PC-3 (cell line): ENCODE measurements around the gene PROX1. TPM values are rescaled to one million over a fixed set of nuclear protein-coding genes. Genes with fewer than 3 reads are reported as not detected.

Source experiments
- ATAC-seq: fragments of 200-7000 bp; cut with Tn5 transposase; 2 replicates; pipeline ENCODE4 v1.9.1; 2020; ENCODE audit warnings: mild to moderate bottlenecking, moderate library complexity
- BruUV-seq: library from RNA; stranded (reverse); fragments of 400-500 nt; replicated peaks from 2 replicates; lab custom pipeline; 2021; lab: Mats Ljungman, UMichigan
- CTCF ChIA-PET: fragments of 300-600 bp; sonication (Branson Sonifier 250); formaldehyde crosslinking; loops from one replicate; lab custom pipeline; 2022; ENCODE audit warnings: antibody characterized with exemption; lab: Charles Lee
- POLR2A ChIA-PET: fragments of 300-600 bp; sonication (Branson Sonifier 250); formaldehyde crosslinking; loops from one replicate; lab custom pipeline; 2022; ENCODE audit warnings: antibody characterized with exemption; ENCODE audit not compliant: unreplicated experiment; lab: Charles Lee
- DNase-seq: peaks from one replicate; pipeline ENCODE4 v3.0.0-alpha.2; 2015
- H2AFZ ChIP-seq: fragments of 300-600 bp; sonication (generic); 2 replicates; pipeline ENCODE4 v1.6.0; 2016; ENCODE audit warnings: antibody characterized with exemption, low read length
- H3F3A ChIP-seq: fragments of 300-600 bp; sonication (generic); one replicate; pipeline ENCODE4 v1.6.0; 2017; ENCODE audit warnings: antibody characterized with exemption, low read length, control low read depth, mild to moderate bottlenecking; ENCODE audit not compliant: unreplicated experiment
- H3K27ac ChIP-seq: fragments of 300-600 bp; sonication (generic); 2 replicates; pipeline ENCODE4 v1.5.1; 2016; ENCODE audit warnings: mild to moderate bottlenecking, low read length
- H3K27me3 ChIP-seq: fragments of 300-600 bp; sonication (generic); 2 replicates; pipeline ENCODE4 v1.6.1; 2016; ENCODE audit warnings: low read length, mixed read lengths
- H3K36me3 ChIP-seq: fragments of 300-600 bp; sonication (generic); 2 replicates; pipeline ENCODE4 v1.6.1; 2016; ENCODE audit warnings: low read depth, mixed run types, low read length, mixed read lengths
- H3K4me1 ChIP-seq: fragments of 300-600 bp; sonication (generic); 2 replicates; pipeline ENCODE4 v1.5.1; 2016; ENCODE audit warnings: low read length; ENCODE audit not compliant: insufficient read depth
- H3K4me2 ChIP-seq: fragments of 300-600 bp; sonication (generic); 2 replicates; pipeline ENCODE4 v1.6.0; 2016; ENCODE audit warnings: low read length
- H3K4me3 ChIP-seq: fragments of 300-600 bp; sonication (generic); 2 replicates; pipeline ENCODE4 v1.5.1; 2016; ENCODE audit warnings: mild to moderate bottlenecking, low read length, mixed read lengths
- H3K79me2 ChIP-seq: fragments of 300-600 bp; sonication (generic); 2 replicates; pipeline ENCODE4 v1.6.1; 2017; ENCODE audit warnings: low read length, mixed read lengths
- H3K9ac ChIP-seq: fragments of 300-600 bp; sonication (generic); 2 replicates; pipeline ENCODE4 v1.6.0; 2016; ENCODE audit warnings: mild to moderate bottlenecking, low read length
- H3K9me2 ChIP-seq: fragments of 300-600 bp; sonication (generic); replicated peaks from 2 replicates; pipeline ENCODE4 v1.6.1; 2016; ENCODE audit warnings: mixed run types, low read length, mixed read lengths
- H3K9me3 ChIP-seq: fragments of 300-600 bp; sonication (generic); 2 replicates; pipeline ENCODE4 v1.6.1; 2016; ENCODE audit warnings: low read length, mixed read lengths
- H4K20me1 ChIP-seq: fragments of 300-600 bp; sonication (generic); 2 replicates; pipeline ENCODE4 v1.6.1; 2016; ENCODE audit warnings: low read length, mixed read lengths
- EZH2 ChIP-seq: fragments of 300-600 bp; sonication (generic); IDR thresholded peaks from one replicate; pipeline ENCODE4 v1.6.1; 2017; ENCODE audit warnings: antibody characterized with exemption, mild to moderate bottlenecking, low read length; ENCODE audit not compliant: unreplicated experiment
- EZH2phosphoT487 ChIP-seq: fragments of 300-600 bp; sonication (generic); IDR thresholded peaks from 2 replicates; pipeline ENCODE4 v1.6.1; 2018; ENCODE audit warnings: mild to moderate bottlenecking, antibody characterized with exemption, low read length, borderline replicate concordance
- intact Hi-C: fragments of 100-400 bp; cut with micrococcal nuclease; formaldehyde crosslinking; loops from 2 replicates; pipeline ENCODE4 v1.9.0; 2023
- total RNA-seq: library from RNA; depleted of rRNA; stranded (reverse); fragments of >200 nt; gene quantifications from 2 replicates; pipeline ENCODE4 v1.2.3, GENCODE V29; 2014
- TF ChIP-seq, protein P1 (sequence below): fragments of 300-600 bp; sonication (generic); conservative IDR thresholded peaks from 2 replicates; pipeline ENCODE4 v1.5.1; 2017; ENCODE audit warnings: antibody characterized with exemption, low read depth, mild to moderate bottlenecking, low read length

Gene PROX1
- total RNA-seq, 1 experiment from 2014 or later = not detected

DNA sequence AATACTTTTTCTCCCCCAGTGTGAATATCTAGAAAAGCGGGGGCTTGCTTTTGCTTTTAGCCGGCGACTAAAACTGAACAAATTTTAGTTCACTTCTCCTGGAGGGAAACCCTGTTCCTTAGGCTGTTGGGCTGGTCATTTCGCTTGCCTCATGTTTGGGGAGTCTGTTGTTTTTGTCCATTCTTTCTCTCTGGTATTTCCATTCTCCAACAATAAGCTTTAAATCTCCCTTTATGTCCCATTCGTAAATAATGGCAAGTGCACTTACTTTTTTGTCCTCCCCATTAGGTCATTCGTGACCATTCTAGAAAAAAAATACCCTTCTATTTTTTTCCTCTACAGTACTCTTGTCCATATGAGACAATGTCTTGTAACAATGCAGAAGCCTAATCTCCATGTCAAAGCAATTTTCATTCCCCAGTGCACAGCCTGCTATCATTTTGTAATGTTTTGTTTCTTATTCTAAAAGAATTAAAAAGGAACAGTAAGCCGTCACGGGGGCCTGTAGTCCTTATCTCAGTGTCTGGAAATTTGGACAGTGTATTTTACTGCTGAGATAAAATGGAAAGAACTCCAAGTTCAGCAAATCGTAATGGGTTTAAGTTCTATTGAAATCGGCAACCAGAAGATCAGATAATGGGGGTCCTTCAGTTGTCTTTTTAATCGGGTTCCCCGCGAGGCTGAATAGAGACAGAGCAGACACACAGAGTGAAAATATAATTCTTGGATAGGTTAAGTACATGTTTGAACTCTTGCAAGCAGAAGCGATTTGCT, 21.8 kb downstream of the PROX1 start:
- no peaks in the 10 kb centered on the region for H3K36me3 ChIP-seq
- H3K9me3 ChIP-seq = no peaks in the 10 kb centered on the region
- intact Hi-C loops = loop anchor here (10.0 kb wide), 1 partner anchor 885 kb away; no protein-coding TSS in a partner anchor
- no peaks in the 10 kb centered on the region for H3K9me2 ChIP-seq
- POLR2A ChIA-PET = no interaction called here
- CTCF ChIA-PET = no interaction called here
- no peaks in the 10 kb centered on the region for H3K4me1 ChIP-seq
- DNase-seq (no peak), ATAC-seq (no peak)
- BruUV-seq = no TSS peak
- H2AFZ ChIP-seq = no peak overlapping the region
- no peak overlapping the region for H3K27ac ChIP-seq
- TF ChIP-seq EZH2phosphoT487 = no peak
- TF ChIP-seq, protein P1, sequence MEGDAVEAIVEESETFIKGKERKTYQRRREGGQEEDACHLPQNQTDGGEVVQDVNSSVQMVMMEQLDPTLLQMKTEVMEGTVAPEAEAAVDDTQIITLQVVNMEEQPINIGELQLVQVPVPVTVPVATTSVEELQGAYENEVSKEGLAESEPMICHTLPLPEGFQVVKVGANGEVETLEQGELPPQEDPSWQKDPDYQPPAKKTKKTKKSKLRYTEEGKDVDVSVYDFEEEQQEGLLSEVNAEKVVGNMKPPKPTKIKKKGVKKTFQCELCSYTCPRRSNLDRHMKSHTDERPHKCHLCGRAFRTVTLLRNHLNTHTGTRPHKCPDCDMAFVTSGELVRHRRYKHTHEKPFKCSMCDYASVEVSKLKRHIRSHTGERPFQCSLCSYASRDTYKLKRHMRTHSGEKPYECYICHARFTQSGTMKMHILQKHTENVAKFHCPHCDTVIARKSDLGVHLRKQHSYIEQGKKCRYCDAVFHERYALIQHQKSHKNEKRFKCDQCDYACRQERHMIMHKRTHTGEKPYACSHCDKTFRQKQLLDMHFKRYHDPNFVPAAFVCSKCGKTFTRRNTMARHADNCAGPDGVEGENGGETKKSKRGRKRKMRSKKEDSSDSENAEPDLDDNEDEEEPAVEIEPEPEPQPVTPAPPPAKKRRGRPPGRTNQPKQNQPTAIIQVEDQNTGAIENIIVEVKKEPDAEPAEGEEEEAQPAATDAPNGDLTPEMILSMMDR = no peak
- no peak for TF ChIP-seq EZH2
- H3K4me3 ChIP-seq = no peak overlapping the region
- H3K9ac ChIP-seq = no peak overlapping the region
- no peaks in the 10 kb centered on the region for H4K20me1 ChIP-seq
- peaks cover 73% of the 10 kb centered on the region for H3K27me3 ChIP-seq
- H3K4me2 ChIP-seq = no peak overlapping the region
- H3F3A ChIP-seq = no peaks in the 10 kb centered on the region
- no peaks in the 10 kb centered on the region for H3K79me2 ChIP-seq

DNA sequence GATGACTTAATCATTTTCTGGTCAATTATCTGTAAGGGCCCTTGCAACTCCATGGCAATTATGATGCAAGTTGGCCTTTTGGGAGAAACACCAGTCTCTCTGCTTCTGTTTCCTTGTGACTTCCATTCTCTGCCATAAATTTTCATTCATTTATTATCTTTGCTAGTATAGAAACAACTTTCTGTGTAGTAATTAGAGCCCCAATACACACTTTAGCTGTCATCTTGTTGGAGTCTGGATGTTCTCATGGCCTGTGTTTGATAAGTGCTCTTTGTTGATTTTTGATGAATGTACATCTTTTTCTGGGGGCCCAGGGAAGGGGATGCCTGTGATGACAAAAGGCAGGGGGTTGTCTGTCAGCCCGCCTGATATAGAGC, 22.4 kb downstream of the PROX1 start:
- H2AFZ ChIP-seq = no peak overlapping the region
- H3F3A ChIP-seq = no peaks in the 10 kb centered on the region
- POLR2A ChIA-PET = no interaction called here
- no peaks in the 10 kb centered on the region for H3K79me2 ChIP-seq
- no TSS peak for BruUV-seq
- intact Hi-C loops = loop anchor here (10.0 kb wide), 1 partner anchor 885 kb away; no protein-coding TSS in a partner anchor
- H3K9ac ChIP-seq = no peak overlapping the region
- H3K36me3 ChIP-seq = no peaks in the 10 kb centered on the region
- H3K9me2 ChIP-seq = no peaks in the 10 kb centered on the region
- H3K27ac ChIP-seq = no peak overlapping the region
- H4K20me1 ChIP-seq = no peaks in the 10 kb centered on the region
- DNase-seq (no peak), ATAC-seq (no peak)
- no peak overlapping the region for H3K4me3 ChIP-seq
- peaks cover 73% of the 10 kb centered on the region for H3K27me3 ChIP-seq
- H3K4me1 ChIP-seq = no peaks in the 10 kb centered on the region
- no peak overlapping the region for H3K4me2 ChIP-seq
- TF ChIP-seq EZH2phosphoT487 = no peak
- no peak for TF ChIP-seq EZH2
- TF ChIP-seq, protein P1 = no peak
- no peaks in the 10 kb centered on the region for H3K9me3 ChIP-seq
- CTCF ChIA-PET = no interaction called here

DNA sequence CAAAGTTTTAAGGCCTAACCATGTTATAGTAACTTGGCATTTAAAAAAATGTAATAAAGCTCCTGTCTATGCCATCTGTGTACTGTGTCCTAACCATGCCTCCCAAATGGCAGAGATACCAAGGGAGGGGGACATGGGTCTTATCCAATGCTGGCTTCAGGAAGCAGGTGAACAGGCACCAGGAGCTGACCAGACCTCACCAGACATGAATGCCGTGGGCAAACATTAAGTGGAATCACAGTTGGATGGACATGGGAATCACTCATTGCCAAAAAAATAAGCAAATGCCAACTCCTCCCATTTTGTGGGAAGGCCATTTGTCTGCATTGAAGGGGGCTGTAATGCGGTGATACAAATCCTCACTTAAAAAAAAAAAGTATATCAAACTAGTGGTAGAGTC, 22.9 kb downstream of the PROX1 start:
- Histone ChIP-seq H3K36me3 (no peaks in the 10 kb centered on the region), H3K9me3 (no peaks in the 10 kb centered on the region), H3K27ac (no peak overlapping the region), H3K79me2 (no peaks in the 10 kb centered on the region), H3K27me3 (peaks cover 73% of the 10 kb centered on the region), H4K20me1 (no peaks in the 10 kb centered on the region), H2AFZ (no peak overlapping the region), H3K4me2 (no peak overlapping the region), H3F3A (no peaks in the 10 kb centered on the region), H3K4me3 (no peak overlapping the region), H3K4me1 (no peaks in the 10 kb centered on the region), H3K9ac (no peak overlapping the region), H3K9me2 (no peaks in the 10 kb centered on the region)
- no TSS peak for BruUV-seq
- DNase-seq (no peak), ATAC-seq (no peak)
- intact Hi-C loops = loop anchor here (10.0 kb wide), 1 partner anchor 886 kb away; no protein-coding TSS in a partner anchor
- TF ChIP-seq, protein P1 = no peak
- no peak for TF ChIP-seq EZH2
- TF ChIP-seq EZH2phosphoT487 = no peak
- CTCF ChIA-PET = no interaction called here
- POLR2A ChIA-PET = no interaction called here
